WTC11 (cell line): ENCODE results near the gene CDK5RAP2.

Experiments
- FOXP1 ChIP-seq: sonication (generic); formaldehyde crosslinking; IDR thresholded peaks from 2 replicates; pipeline ENCODE4 v1.8.0; 2022; ENCODE audit warnings: missing genetic modification reagents, mild to moderate bottlenecking, moderate library complexity, borderline replicate concordance
- SMAD3 ChIP-seq: sonication (generic); formaldehyde crosslinking; IDR thresholded peaks from 2 replicates; pipeline ENCODE4 v1.8.0; 2022; ENCODE audit warnings: missing genetic modification reagents, mild to moderate bottlenecking, borderline replicate concordance
- TF ChIP-seq, protein P1 (sequence below): sonication (generic); formaldehyde crosslinking; IDR thresholded peaks from 2 replicates; pipeline ENCODE4 v1.8.1; 2022; ENCODE audit warnings: missing genetic modification reagents, borderline replicate concordance
- TF ChIP-seq, protein P2 (sequence below): fragments of 200-600 bp; IDR thresholded peaks from 2 replicates; pipeline ENCODE4 v1.8.0; 2022; ENCODE audit warnings: antibody characterized with exemption

DNA sequence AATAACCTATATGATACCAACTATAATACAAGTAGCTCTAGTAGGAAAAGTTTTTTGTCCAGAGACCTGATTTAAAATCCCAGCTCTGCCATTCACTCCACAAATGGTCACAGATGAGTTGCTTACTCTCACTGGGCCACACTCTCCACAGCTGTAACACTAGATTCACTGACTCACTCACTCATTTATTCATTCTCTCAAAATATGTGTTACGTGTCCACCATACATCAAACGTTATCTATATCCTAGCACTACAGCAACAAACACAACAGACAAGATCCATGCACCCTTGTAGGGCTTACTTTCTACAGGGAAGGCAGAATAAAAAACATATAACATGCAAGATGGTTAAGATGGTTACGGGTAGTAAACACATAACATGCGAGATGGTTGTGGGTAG is 146.3 kb downstream of the CDK5RAP2 start:
- TF ChIP-seq SMAD3 (CRISPR knock-in tag) (no peak), FOXP1 (no peak)
- TF ChIP-seq, protein P1, sequence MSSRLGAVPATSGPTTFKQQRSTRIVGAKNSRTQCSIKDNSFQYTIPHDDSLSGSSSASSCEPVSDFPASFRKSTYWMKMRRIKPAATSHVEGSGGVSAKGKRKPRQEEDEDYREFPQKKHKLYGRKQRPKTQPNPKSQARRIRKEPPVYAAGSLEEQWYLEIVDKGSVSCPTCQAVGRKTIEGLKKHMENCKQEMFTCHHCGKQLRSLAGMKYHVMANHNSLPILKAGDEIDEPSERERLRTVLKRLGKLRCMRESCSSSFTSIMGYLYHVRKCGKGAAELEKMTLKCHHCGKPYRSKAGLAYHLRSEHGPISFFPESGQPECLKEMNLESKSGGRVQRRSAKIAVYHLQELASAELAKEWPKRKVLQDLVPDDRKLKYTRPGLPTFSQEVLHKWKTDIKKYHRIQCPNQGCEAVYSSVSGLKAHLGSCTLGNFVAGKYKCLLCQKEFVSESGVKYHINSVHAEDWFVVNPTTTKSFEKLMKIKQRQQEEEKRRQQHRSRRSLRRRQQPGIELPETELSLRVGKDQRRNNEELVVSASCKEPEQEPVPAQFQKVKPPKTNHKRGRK (CRISPR knock-in tag), result no peak
- TF ChIP-seq, protein P2, sequence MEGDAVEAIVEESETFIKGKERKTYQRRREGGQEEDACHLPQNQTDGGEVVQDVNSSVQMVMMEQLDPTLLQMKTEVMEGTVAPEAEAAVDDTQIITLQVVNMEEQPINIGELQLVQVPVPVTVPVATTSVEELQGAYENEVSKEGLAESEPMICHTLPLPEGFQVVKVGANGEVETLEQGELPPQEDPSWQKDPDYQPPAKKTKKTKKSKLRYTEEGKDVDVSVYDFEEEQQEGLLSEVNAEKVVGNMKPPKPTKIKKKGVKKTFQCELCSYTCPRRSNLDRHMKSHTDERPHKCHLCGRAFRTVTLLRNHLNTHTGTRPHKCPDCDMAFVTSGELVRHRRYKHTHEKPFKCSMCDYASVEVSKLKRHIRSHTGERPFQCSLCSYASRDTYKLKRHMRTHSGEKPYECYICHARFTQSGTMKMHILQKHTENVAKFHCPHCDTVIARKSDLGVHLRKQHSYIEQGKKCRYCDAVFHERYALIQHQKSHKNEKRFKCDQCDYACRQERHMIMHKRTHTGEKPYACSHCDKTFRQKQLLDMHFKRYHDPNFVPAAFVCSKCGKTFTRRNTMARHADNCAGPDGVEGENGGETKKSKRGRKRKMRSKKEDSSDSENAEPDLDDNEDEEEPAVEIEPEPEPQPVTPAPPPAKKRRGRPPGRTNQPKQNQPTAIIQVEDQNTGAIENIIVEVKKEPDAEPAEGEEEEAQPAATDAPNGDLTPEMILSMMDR, result no peak
